Measurements from ENCODE around the gene CXCR5.

The CXCR5 gene

GRCh38 chr11:118914178-118914918 lies 30.7 kb downstream of the CXCR5 start:
- DNase-seq = no peak

- peak; percentile 31 for DNase-seq
These were observed 31.3 kb downstream of the CXCR5 start for GRCh38 chr11:118914987-118915386.

GRCh38 chr11:118915396-118915795 lies 31.7 kb downstream of the CXCR5 start:
- no peak for DNase-seq

GRCh38 chr11:118915941-118916841 lies 32.5 kb downstream of the CXCR5 start:
- DNase-seq = no peak

GRCh38 chr11:118916842-118917388 lies 33.2 kb downstream of the CXCR5 start:
- no peak for DNase-seq

GRCh38 chr11:118917481-118918127 lies 33.9 kb downstream of the CXCR5 start:
- no peak for DNase-seq

- no peak for DNase-seq
These were observed 34.5 kb downstream of the CXCR5 start for GRCh38 chr11:118918128-118918685.

- DNase-seq = no peak
These were observed 35.1 kb downstream of the CXCR5 start for GRCh38 chr11:118918686-118919280.

GRCh38 chr11:118921121-118921928 lies 37.6 kb downstream of the CXCR5 start:
- DNase-seq = no peak

GRCh38 chr11:118921929-118922744 lies 38.4 kb downstream of the CXCR5 start:
- no peak for DNase-seq

- no peak for DNase-seq
These were observed 39.3 kb downstream of the CXCR5 start for GRCh38 chr11:118922745-118923627.

- DNase-seq = peak; percentile 52
These were observed 40.3 kb downstream of the CXCR5 start for GRCh38 chr11:118923721-118924587.

- DNase-seq = peak; percentile 67
These were observed 41.2 kb downstream of the CXCR5 start for GRCh38 chr11:118924591-118925585.

- no peak for DNase-seq
These were observed 43.9 kb downstream of the CXCR5 start for GRCh38 chr11:118927554-118928100.

GRCh38 chr11:118928101-118928869 lies 44.6 kb downstream of the CXCR5 start:
- peak; percentile 97 for DNase-seq

- peak; percentile 82 for DNase-seq
These were observed 45.3 kb downstream of the CXCR5 start for GRCh38 chr11:118928870-118929500.

Measured in OCI-M1 (cell line).